ENCODE data around the gene REEP5.

DNA sequence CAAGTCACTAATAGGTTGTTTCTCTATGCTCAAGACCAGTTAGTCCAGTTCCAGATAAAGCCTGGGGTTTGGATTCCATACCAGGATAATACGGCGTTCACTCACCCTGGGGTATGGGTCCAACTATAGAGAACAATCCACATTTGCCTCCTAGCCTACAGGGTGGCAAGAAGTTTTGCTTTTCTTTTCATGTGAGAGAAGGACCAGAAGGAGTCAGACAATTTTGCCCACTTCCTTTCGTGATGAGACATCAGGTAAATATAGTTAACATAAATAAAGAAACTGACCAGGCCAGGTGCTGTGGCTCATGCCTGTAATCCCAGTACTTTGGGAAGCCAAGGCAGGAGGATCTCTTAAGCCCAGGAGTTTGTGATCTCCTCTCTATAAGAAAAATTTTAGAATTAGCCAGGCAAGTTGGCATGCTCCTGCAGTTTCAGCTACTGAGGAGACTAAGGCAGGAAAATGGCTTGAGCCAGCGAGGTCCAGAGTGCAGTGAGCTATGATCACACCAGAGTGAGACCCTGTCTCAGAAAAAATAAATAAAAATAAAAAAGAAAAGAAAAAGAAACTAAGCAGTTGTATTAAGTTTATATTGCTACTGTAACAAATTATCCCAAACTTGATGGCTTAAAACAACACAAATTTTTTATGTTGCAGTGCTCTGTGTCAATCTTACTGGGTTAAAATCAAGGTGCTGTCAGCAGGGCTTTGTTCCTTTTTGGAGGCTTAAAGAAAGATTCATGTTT, 7.5 kb upstream of the REEP5 start:
- TF ChIP-seq, protein P1, sequence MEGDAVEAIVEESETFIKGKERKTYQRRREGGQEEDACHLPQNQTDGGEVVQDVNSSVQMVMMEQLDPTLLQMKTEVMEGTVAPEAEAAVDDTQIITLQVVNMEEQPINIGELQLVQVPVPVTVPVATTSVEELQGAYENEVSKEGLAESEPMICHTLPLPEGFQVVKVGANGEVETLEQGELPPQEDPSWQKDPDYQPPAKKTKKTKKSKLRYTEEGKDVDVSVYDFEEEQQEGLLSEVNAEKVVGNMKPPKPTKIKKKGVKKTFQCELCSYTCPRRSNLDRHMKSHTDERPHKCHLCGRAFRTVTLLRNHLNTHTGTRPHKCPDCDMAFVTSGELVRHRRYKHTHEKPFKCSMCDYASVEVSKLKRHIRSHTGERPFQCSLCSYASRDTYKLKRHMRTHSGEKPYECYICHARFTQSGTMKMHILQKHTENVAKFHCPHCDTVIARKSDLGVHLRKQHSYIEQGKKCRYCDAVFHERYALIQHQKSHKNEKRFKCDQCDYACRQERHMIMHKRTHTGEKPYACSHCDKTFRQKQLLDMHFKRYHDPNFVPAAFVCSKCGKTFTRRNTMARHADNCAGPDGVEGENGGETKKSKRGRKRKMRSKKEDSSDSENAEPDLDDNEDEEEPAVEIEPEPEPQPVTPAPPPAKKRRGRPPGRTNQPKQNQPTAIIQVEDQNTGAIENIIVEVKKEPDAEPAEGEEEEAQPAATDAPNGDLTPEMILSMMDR (IDR thresholded peaks at IDR 0.05): no peak
- no peak for TF ChIP-seq POLR2A (IDR thresholded peaks at IDR 0.05)

Data from thyroid gland (tissue), 4 donors.